Panc1 (cell line): ENCODE data around the gene STAP2. TPM values are rescaled to one million over a fixed set of nuclear protein-coding genes. Genes with fewer than 3 reads are reported as not detected.

ENCODE experiments used
- ATAC-seq: fragments of 200-7000 bp; cut with Tn5 transposase; 2 replicates; pipeline ENCODE4 v1.9.1; 2020; ENCODE audit warnings: mild to moderate bottlenecking, moderate library complexity
- BruUV-seq: library from RNA; stranded (reverse); fragments of 400-500 nt; replicated peaks from 2 replicates; lab custom pipeline; 2021; lab: Mats Ljungman, UMichigan
- CTCF ChIA-PET: fragments of 300-600 bp; sonication (Branson Sonifier 250); formaldehyde crosslinking; loops from one replicate; lab custom pipeline; 2022; ENCODE audit warnings: antibody characterized with exemption; lab: Charles Lee
- POLR2A ChIA-PET: fragments of 300-600 bp; sonication (Branson Sonifier 250); formaldehyde crosslinking; loops from one replicate; lab custom pipeline; 2022; ENCODE audit warnings: antibody characterized with exemption; lab: Charles Lee
- DNase-seq: peaks from one replicate; pipeline ENCODE4 v3.0.0-alpha.2; 2010; ENCODE audit warnings: low read depth, low spot score
- H3K27ac ChIP-seq: 2 replicates; pipeline ENCODE4 v1.5.1; 2011; ENCODE audit warnings: mild to moderate bottlenecking, low read length, inconsistent platforms
- H3K27me3 ChIP-seq: fragments of 200-500 bp; sonication (Bioruptor generic); 2 replicates; pipeline ENCODE4 v1.6.0; 2014; ENCODE audit warnings: low read length, inconsistent platforms; ENCODE audit not compliant: control insufficient read depth, insufficient read depth
- H3K36me3 ChIP-seq: fragments of 200-500 bp; sonication (Bioruptor generic); 2 replicates; pipeline ENCODE4 v1.5.1; 2014; ENCODE audit warnings: inconsistent platforms, mild to moderate bottlenecking, low read length, moderate library complexity; ENCODE audit not compliant: control insufficient read depth, insufficient read depth
- H3K4me1 ChIP-seq: 2 replicates; pipeline ENCODE4 v1.5.1; 2011; ENCODE audit warnings: inconsistent platforms, mild to moderate bottlenecking, low read length, moderate library complexity; ENCODE audit not compliant: control insufficient read depth, insufficient read depth
- H3K4me3 ChIP-seq, 2 experiments: 2 replicates each; pipeline ENCODE4 v1.5.1; 2011 to 2012; ENCODE audit warnings: low read depth in 2 of 2, low read length in 2 of 2, mild to moderate bottlenecking in 2 of 2, inconsistent platforms in 1 of 2, moderate library complexity in 1 of 2
- H3K9me3 ChIP-seq: fragments of 200-500 bp; sonication (Bioruptor generic); 2 replicates; pipeline ENCODE4 v1.5.1; 2014; ENCODE audit warnings: low read depth, mild to moderate bottlenecking, inconsistent platforms, low read length, moderate library complexity; ENCODE audit not compliant: control insufficient read depth, insufficient read depth
- CTCF ChIP-seq: fragments of 450-650 bp; IDR thresholded peaks from 2 replicates; pipeline ENCODE4 v1.5.1; 2017; ENCODE audit warnings: mild to moderate bottlenecking
- POLR2AphosphoS5 ChIP-seq: IDR thresholded peaks from 2 replicates; pipeline ENCODE4 v1.6.1; 2012; ENCODE audit warnings: mild to moderate bottlenecking, low read depth, low read length, moderate library complexity
- REST ChIP-seq, 2 experiments: IDR thresholded peaks; 2 replicates each; pipeline ENCODE4 v1.6.1; 2011 to 2012; ENCODE audit warnings: low read depth in 2 of 2, control low read depth in 1 of 2, low read length in 1 of 2, mild to moderate bottlenecking in 1 of 2, moderate library complexity in 1 of 2; ENCODE audit not compliant: insufficient read depth in 1 of 2
- SIN3A ChIP-seq: IDR thresholded peaks from 2 replicates; pipeline ENCODE4 v1.6.1; 2012; ENCODE audit warnings: low read depth, mild to moderate bottlenecking, low read length, moderate library complexity, borderline replicate concordance; ENCODE audit not compliant: insufficient read depth
- TCF7L2 ChIP-seq: IDR thresholded peaks from 2 replicates; pipeline ENCODE4 v1.6.1; 2011; ENCODE audit warnings: mild to moderate bottlenecking, low read depth, low read length, inconsistent platforms
- in situ Hi-C: cut with HindIII; loops from 2 replicates; pipeline ENCODE4 v1.10.0; 2016; ENCODE audit warnings: low sequenced_read_pairs, low pct_unique_long_range_greater_than_20kb
- intact Hi-C: fragments of 100-400 bp; cut with micrococcal nuclease; formaldehyde crosslinking; loops from one replicate; pipeline ENCODE4 v1.10.0; 2022; ENCODE audit not compliant: unreplicated experiment
- total RNA-seq: library from RNA; stranded (reverse); gene quantifications from one replicate; pipeline ENCODE4 v1.2.1, GENCODE V29; 2021; ENCODE audit not compliant: unreplicated experiment

Gene STAP2
- total RNA-seq, 1 experiment from 2014 or later: 10.0 TPM

- CTCF ChIA-PET: interaction anchor here (1.3 kb wide), 1 partner anchor 14 kb away, joined by 3 read pairs; no protein-coding TSS in a partner anchor
- no TSS peak for BruUV-seq
- intact Hi-C loops: no loop called here
- Histone ChIP-seq H3K4me3 (no peak overlapping the region), H3K36me3 (no peaks in the 10 kb centered on the region), H3K27ac (peak overlapping the region; percentile 12; the same call in 1 of the 2 replicates), H3K9me3 (no peaks in the 10 kb centered on the region), H3K27me3 (no peaks in the 10 kb centered on the region), H3K4me1 (peaks cover 26% of the 10 kb centered on the region)
- in situ Hi-C loops: no loop called here
- ATAC-seq: no peak; the same call in 1 of the 2 replicates
- TF ChIP-seq SIN3A (no peak), POLR2AphosphoS5 (peak; percentile 23; the same call in 1 of the 2 replicates)
- no peak for DNase-seq
- POLR2A ChIA-PET: no interaction called here
Observed at GRCh38 chr19:4362101-4362828, 23.6 kb upstream of the STAP2 start.

GRCh38 chr19:4361152-4362046 lies 22.8 kb upstream of the STAP2 start:
- peak; percentile 52 for ATAC-seq
- no peak overlapping the region for H3K4me3 ChIP-seq
- CTCF ChIA-PET: no interaction called here
- intact Hi-C loops: no loop called here
- POLR2A ChIA-PET: interaction anchor here (0.7 kb wide), 1 partner anchor 57 kb away, joined by 5 read pairs; no protein-coding TSS in a partner anchor
- no peaks in the 10 kb centered on the region for H3K36me3 ChIP-seq
- TF ChIP-seq CTCF (no peak), TCF7L2 (no peak), REST (IDR thresholded peaks at IDR 0.05; ENCODE audit: insufficient read depth in 1 of 2, low read depth in 2 of 2, low read length in 1 of 2) (no peak), SIN3A (no peak), POLR2AphosphoS5 (0 out of 2 replicates have a peak, but pooled peaks have one; percentile 20)
- no peaks in the 10 kb centered on the region for H3K9me3 ChIP-seq
- H3K27ac ChIP-seq: peak overlapping the region; percentile 61; the same call in 1 of the 2 replicates
- DNase-seq: no peak
- H3K4me1 ChIP-seq: peaks cover 26% of the 10 kb centered on the region
- BruUV-seq: no TSS peak
- no peaks in the 10 kb centered on the region for H3K27me3 ChIP-seq
- in situ Hi-C loops: no loop called here
